Cardiac fibroblast (primary cell): ENCODE measurements around the gene PGGHG.

Source experiments
- DNase-seq, 2 donors: peaks; one replicate each; pipeline versions ENCODE4 v3.0.0 to v3.0.0-alpha.2; 2010; ENCODE audit warnings: low read depth in 2 of 2
- H3K4me3 ChIP-seq, 2 donors: replicated peaks in 1 of 2; 1 replicate in 1 of 2; 2 replicates in 1 of 2; pipeline ENCODE4 v1.5.1; 2011; ENCODE audit warnings: low read depth in 2 of 2, low read length in 2 of 2, mild to moderate bottlenecking in 2 of 2, moderate library complexity in 1 of 2
- CTCF ChIP-seq: IDR thresholded peaks from one replicate; pipeline ENCODE4 v1.5.1; 2011; ENCODE audit warnings: low read depth, mild to moderate bottlenecking, low read length, inconsistent platforms

PGGHG gene

GRCh38 chr11:278001-278951, 10.7 kb upstream of the PGGHG start, which contains the start of gene NLRP6:
Gene NLRP6 (plus strand): TSS chr11:278407. CDS start chr11:278570, 163 bp downstream.
- no peak within 1 kb of the TSS for H3K4me3 ChIP-seq
- no peak for TF ChIP-seq CTCF
- DNase-seq, result no peak

- no peak for DNase-seq
- no peak overlapping the region for H3K4me3 ChIP-seq
- no peak for TF ChIP-seq CTCF
Observed at GRCh38 chr11:279040-279965, 9.6 kb upstream of the PGGHG start.

- DNase-seq, result peak; percentile 40 to 42
Observed at GRCh38 chr11:279966-280705, 8.8 kb upstream of the PGGHG start.

GRCh38 chr11:280706-281485, 8.0 kb upstream of the PGGHG start:
- no peak overlapping the region for H3K4me3 ChIP-seq
- no peak for DNase-seq
- no peak for TF ChIP-seq CTCF

More at GRCh38 chr11:279966-280705, 8.8 kb upstream of the PGGHG start:
- no peak for TF ChIP-seq CTCF
- H3K4me3 ChIP-seq, result no peak overlapping the region

- TF ChIP-seq CTCF, result no peak
- H3K4me3 ChIP-seq, result no peak overlapping the region
- DNase-seq, result no peak
Observed at GRCh38 chr11:281486-282161, 7.3 kb upstream of the PGGHG start.
